ENCODE data around the gene PRKAG1.

PRKAG1 gene

DNA sequence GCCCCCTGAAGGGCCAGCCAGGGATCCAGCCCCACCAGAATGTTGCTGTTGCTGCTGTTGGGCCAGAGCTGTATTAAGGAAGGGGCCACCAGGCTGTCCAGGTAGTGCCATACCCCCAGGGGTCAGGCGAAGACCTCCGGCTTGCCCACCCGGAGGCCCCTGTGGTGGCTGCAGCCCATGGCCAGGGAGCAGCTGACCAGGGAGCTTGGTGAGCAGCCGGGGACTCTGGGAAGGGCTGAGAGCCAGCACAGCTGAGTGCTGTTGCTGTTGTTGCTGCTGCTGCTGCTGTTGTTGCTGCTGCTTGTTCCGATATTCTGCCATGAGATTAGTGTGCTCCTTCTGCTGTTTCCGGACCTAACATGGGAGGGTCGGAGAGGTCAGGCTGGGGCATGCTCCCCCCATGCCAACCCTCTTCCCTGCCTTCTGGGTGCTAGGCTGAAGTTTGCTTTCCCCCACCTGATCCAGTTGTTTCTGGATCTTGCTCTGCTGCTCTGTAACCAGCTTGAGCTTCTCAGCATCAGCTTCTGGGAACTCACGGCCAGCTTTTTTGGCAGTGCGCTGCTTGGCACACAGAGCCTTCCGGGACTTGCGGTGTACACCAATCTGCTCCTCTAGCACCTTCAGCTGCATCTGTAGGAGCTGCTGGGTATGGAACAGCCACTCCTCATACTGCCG lies 15.2 kb upstream of the PRKAG1 start:
- H3K4me3 Mint-ChIP-seq = no peak overlapping the region
- H3K9me3 Mint-ChIP-seq = no peaks in the 10 kb centered on the region
- ATAC-seq (replicated peaks; ENCODE audit: extremely low read depth, poor library complexity, severe bottlenecking) (no peak), DNase-seq (ENCODE audit: low spot score in 2 of 2) (no peak)
- H3K36me3 Mint-ChIP-seq (ENCODE audit: insufficient read depth) = peaks cover 31% of the 10 kb centered on the region
- H3K4me1 Mint-ChIP-seq = peaks cover 10% of the 10 kb centered on the region
- no peaks in the 10 kb centered on the region for H3K27me3 Mint-ChIP-seq
- H3K27ac Mint-ChIP-seq (ENCODE audit: low read depth) = peak overlapping the region; percentile 22

DNA sequence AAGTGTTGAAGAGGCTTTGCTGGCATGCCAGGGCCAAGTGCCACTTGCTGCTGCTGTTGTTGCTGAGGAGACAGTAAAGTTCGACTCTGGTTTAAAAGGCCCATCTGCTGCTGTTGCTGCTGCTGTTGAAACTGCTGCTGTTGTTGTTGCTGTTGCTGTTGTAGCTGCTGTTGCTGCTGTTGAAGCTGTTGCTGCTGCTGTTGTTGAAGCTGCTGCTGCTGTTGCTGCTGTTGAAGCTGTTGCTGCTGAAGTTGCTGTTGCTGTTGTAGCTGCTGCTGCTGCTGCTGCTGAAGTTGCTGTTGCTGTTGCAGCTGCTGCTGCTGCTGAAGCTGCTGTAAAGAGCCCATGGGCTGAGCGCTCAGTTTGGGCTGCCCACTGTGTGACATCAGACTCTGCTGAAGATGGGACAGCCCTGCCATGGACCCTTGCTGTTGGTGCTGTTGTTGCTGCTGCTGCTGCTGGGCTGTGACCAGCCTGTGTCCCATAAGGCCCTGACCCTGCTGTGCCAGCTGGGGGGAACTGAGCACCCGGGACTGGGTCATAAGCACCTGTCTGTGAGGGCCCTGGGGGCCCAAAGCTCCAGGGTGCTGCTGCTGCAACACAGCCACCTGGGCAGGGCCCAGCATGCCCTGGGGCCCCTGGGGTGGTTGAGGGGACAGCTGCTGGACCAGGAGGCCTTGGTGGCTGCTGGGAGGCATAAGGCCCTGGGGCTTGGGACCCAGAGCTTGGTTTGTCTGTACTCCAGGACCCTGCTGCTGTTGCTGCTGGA lies 14.3 kb upstream of the PRKAG1 start:
- Mint-ChIP-seq H3K4me3 (no peak overlapping the region), H3K27me3 (no peaks in the 10 kb centered on the region), H3K36me3 (ENCODE audit: insufficient read depth) (peaks cover 28% of the 10 kb centered on the region), H3K9me3 (no peaks in the 10 kb centered on the region), H3K27ac (ENCODE audit: low read depth) (peak overlapping the region; percentile 29), H3K4me1 (peaks cover 10% of the 10 kb centered on the region)
- ATAC-seq (replicated peaks; ENCODE audit: extremely low read depth, poor library complexity, severe bottlenecking) (no peak), DNase-seq (ENCODE audit: low spot score in 2 of 2) (no peak)

DNA sequence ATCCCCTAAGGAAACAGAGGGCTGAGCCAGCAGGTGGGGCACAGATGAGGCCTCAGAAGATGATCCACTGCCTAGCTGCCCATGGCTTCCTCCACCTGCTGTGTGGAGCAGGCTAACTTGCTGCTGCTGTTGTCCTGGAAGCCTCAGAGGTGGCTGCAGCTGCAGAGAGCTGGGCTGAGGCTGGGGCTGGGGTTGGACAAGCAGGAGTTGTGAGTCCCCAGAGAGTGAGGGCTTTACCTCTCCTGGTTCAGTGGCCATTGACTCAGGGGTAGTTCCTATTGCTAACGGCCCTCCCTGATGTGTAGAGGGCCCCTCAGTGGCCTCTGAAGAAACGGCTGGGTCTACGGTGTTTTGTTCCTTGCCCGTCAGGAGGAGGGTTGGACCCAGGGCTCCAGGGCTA lies 13.7 kb upstream of the PRKAG1 start:
- H3K4me1 Mint-ChIP-seq = peaks cover 10% of the 10 kb centered on the region
- ATAC-seq (replicated peaks; ENCODE audit: extremely low read depth, poor library complexity, severe bottlenecking) (no peak), DNase-seq (ENCODE audit: low spot score in 2 of 2) (no peak)
- H3K4me3 Mint-ChIP-seq = no peak overlapping the region
- no peaks in the 10 kb centered on the region for H3K27me3 Mint-ChIP-seq
- peaks cover 33% of the 10 kb centered on the region for H3K36me3 Mint-ChIP-seq (ENCODE audit: insufficient read depth)
- peak overlapping the region; percentile 29 for H3K27ac Mint-ChIP-seq (ENCODE audit: low read depth)
- H3K9me3 Mint-ChIP-seq = no peaks in the 10 kb centered on the region

DNA sequence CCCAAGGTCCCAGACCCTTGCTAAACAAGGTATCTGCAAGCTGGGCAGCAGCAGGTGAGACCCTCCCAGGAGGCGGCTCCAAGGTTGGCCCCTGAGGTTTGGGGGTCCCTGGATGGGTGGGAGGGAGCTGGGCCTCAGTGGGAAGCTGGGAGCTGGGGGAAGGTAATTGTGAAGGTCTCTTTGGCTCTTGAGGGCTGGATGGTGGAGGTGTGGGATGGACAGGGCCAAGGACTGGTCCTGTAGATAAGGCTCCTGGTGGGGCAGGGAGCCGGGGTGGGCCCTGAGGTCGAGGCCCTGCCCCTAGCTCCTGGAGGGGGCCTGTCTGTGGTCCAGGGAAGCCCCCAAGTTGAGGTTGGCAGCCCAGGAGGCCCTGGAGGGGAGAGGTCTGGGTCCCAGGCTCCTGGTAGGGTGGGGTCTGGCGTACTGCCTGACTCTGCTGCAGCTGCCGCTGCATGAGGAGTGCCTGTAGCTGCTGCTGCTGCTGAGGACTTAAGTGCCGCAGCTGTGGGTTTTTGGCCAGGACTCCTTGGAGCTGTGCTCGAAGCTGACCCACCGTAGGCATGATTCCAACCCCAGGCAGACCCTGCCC lies 13.1 kb upstream of the PRKAG1 start:
- H3K36me3 Mint-ChIP-seq (ENCODE audit: insufficient read depth) = peaks cover 32% of the 10 kb centered on the region
- H3K27ac Mint-ChIP-seq (ENCODE audit: low read depth) = no peak overlapping the region
- no peak overlapping the region for H3K4me3 Mint-ChIP-seq
- ATAC-seq (replicated peaks; ENCODE audit: extremely low read depth, poor library complexity, severe bottlenecking) (no peak), DNase-seq (ENCODE audit: low spot score in 2 of 2) (no peak)
- H3K4me1 Mint-ChIP-seq = peaks cover 10% of the 10 kb centered on the region
- no peaks in the 10 kb centered on the region for H3K27me3 Mint-ChIP-seq
- no peaks in the 10 kb centered on the region for H3K9me3 Mint-ChIP-seq

DNA sequence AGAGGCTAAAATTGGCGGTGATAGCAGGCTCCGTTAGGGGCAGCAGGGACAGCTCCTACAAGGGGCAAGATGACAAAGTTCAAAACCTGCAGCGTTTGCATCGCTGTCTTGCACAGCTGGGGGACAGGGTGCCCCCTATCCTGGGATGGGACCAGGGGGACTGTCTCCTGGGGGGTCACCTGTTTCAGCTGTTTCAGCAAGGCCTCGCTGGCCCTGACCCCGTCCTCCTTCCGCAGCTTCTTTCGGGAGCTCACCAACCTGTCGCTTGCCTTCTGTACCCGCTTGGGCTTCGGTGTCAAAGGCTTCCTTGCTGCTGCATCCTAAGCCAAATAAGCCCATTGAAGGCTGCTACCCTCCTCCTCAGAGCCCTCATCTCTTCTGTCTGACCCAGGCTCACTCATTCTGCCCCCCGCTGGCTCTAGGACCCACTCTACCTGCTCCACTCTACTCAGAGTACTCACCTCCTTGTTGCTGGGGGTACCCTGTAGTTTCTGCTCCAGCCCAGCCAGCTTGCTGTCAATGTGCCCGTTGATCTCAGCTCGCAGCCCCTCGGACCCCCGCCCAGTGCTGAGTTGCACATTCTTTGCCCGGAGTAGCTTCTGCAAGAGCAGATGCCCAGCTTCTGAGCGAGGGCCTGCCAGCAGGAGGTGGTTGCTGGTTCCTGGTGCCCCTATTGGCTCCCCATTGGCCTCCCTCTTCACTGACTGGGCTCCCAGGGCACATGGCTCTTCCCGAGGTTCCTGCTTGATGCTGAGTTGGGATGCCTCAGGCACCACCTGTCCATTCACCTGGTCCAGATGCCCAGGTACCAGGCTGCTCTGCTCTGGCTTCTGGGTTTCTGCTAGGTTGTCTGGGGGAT lies 12.4 kb upstream of the PRKAG1 start:
- peaks cover 33% of the 10 kb centered on the region for H3K36me3 Mint-ChIP-seq (ENCODE audit: insufficient read depth)
- H3K9me3 Mint-ChIP-seq = no peaks in the 10 kb centered on the region
- peak overlapping the region; percentile 41 for H3K27ac Mint-ChIP-seq (ENCODE audit: low read depth)
- DNase-seq (ENCODE audit: low spot score in 2 of 2) = no peak
- no peak for ATAC-seq (replicated peaks; ENCODE audit: extremely low read depth, poor library complexity, severe bottlenecking)
- peaks cover 10% of the 10 kb centered on the region for H3K4me1 Mint-ChIP-seq
- no peak overlapping the region for H3K4me3 Mint-ChIP-seq
- no peaks in the 10 kb centered on the region for H3K27me3 Mint-ChIP-seq

DNA sequence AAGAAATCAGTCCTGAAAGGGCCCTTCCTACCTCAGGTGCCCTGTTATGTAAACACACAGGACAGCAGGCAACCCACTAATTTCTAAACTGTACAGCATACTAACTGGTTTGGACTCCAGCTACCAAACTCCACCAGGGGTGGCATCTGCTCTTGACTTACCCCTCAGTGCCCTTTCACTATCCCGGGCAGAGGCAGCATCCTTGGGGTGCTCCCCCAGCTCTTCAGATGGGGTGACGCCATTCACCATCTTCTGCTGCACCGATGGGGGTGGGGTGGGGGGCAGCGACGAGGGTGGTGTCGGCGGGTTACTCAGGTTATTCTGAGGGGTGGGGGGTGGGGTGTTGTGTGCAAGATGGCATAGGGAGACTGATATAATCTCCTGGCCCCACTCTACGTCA lies 11.5 kb upstream of the PRKAG1 start:
- H3K4me3 Mint-ChIP-seq = no peak overlapping the region
- H3K36me3 Mint-ChIP-seq (ENCODE audit: insufficient read depth) = peaks cover 32% of the 10 kb centered on the region
- no peaks in the 10 kb centered on the region for H3K27me3 Mint-ChIP-seq
- no peak for DNase-seq (ENCODE audit: low spot score in 2 of 2)
- H3K9me3 Mint-ChIP-seq = no peaks in the 10 kb centered on the region
- H3K4me1 Mint-ChIP-seq = peaks cover 10% of the 10 kb centered on the region
- ATAC-seq (replicated peaks; ENCODE audit: extremely low read depth, poor library complexity, severe bottlenecking) = no peak
- no peak overlapping the region for H3K27ac Mint-ChIP-seq (ENCODE audit: low read depth)

DNA sequence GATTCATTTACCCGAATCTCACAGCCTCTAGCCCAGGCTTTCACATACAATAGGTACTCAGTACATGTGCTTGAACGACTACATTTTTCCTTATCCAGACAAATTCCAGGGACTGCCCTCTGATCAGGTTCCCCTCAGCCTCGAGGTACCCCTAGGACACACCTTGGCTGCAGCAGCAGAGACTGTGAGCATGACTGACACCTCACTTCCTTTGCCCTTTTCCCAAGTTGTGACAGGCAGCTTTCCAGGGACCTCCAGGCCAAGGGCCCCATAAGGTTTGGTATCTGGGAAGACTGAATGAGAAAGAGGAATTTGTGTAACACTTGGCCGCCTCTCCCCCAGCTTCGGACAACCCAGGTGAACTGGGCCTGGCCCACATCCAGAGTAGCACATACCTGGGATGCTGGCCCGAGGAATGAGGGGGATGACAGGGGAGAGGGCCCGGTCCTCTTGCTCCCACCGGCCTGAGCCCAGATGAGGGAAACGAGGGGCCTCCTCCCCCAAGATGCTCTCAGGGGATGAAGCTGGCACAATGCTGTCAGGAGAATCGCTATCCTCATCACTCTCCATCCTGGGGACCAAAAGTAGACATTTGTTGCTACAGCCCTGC lies 10.2 kb upstream of the PRKAG1 start:
- no peak for ATAC-seq (replicated peaks; ENCODE audit: extremely low read depth, poor library complexity, severe bottlenecking)
- H3K4me1 Mint-ChIP-seq = peaks cover 7% of the 10 kb centered on the region
- H3K36me3 Mint-ChIP-seq (ENCODE audit: insufficient read depth) = peaks cover 38% of the 10 kb centered on the region
- no peaks in the 10 kb centered on the region for H3K9me3 Mint-ChIP-seq
- no peak overlapping the region for H3K4me3 Mint-ChIP-seq
- H3K27ac Mint-ChIP-seq (ENCODE audit: low read depth) = no peak overlapping the region
- H3K27me3 Mint-ChIP-seq = no peaks in the 10 kb centered on the region
- DNase-seq (ENCODE audit: low spot score in 2 of 2) = no peak

DNA sequence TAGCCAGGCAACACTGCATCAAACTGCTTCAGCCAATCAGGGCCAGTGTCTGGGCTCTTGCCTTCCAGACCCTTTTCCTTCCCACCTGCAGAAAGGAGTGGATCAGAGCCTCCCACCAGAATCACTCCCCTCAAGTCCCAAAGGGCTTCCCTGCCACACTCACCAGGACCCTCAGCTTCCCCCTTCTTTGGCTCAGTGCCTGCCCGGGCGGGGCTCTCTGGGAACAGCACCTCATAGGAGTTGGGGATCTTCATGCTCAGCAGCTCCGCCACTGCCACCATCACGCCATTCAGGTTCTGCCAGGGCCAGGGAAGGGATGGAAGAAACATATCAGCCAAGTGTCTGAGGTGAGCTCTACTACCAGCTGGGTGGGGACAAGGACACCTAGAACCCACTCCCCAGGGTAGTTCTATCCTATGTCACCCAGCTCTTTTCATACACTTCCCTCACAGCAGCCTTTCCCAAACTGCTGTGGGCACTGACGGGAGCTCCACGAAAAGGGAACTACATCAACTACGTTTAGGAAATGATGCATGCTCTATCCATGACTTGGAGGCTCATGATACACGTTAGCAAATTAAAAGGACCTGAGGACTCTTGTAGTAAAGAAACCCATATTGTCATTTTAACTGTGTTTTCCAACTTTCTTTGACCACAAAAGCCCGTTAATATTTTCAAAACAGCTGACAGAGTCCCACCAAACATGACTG lies 9.4 kb upstream of the PRKAG1 start:
- DNase-seq (ENCODE audit: low spot score in 2 of 2) = no peak
- Mint-ChIP-seq H3K27ac (ENCODE audit: low read depth) (peak overlapping the region; percentile 53), H3K9me3 (no peaks in the 10 kb centered on the region), H3K4me3 (no peak overlapping the region), H3K36me3 (ENCODE audit: insufficient read depth) (peaks cover 38% of the 10 kb centered on the region), H3K4me1 (peaks cover 5% of the 10 kb centered on the region), H3K27me3 (no peaks in the 10 kb centered on the region)
- no peak for ATAC-seq (replicated peaks; ENCODE audit: extremely low read depth, poor library complexity, severe bottlenecking)

DNA sequence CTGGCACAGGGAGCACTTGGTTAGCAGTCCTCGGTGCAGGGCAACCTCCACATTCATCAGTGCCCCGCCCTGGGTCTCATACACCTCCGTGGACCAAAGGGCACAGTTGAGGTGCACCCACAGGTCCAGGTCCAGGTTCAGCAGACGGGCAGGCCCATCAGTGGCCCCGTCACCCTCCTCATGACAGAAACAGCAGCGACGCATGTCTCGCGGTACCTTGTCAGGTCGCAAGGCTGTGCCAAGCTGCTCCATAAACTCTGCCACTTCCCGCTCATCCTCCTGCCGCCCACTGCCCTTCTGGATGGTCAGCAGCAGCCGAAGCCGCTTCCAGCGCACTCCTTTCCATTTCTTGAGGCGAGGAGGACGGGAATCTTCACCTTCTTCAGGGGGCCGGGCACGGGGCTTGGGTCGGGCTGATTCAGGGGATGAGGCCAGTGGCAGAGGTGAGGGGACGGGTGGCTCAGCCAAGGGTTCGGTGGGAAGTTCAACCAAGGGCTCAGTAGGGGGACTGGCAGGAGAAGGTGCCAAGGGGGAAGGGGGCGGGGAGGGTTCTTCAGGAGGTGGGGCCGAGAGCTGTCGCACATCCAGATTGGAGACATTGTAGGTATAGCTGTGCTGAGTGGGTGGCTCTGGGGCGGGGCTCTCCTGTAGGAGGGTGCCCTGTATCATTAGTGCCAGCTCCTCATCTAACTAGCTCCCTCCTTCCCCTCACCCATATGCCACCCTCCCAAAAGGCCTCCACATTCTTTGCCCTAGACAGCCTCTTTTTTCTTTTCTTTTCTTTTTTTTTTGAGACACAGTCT lies 8.3 kb upstream of the PRKAG1 start:
- Mint-ChIP-seq H3K27me3 (no peaks in the 10 kb centered on the region), H3K27ac (ENCODE audit: low read depth) (peak overlapping the region; percentile 53), H3K4me1 (peaks cover 5% of the 10 kb centered on the region), H3K9me3 (no peaks in the 10 kb centered on the region), H3K36me3 (ENCODE audit: insufficient read depth) (peaks cover 43% of the 10 kb centered on the region), H3K4me3 (no peak overlapping the region)
- DNase-seq (ENCODE audit: low spot score in 2 of 2) = no peak
- no peak for ATAC-seq (replicated peaks; ENCODE audit: extremely low read depth, poor library complexity, severe bottlenecking)

DNA sequence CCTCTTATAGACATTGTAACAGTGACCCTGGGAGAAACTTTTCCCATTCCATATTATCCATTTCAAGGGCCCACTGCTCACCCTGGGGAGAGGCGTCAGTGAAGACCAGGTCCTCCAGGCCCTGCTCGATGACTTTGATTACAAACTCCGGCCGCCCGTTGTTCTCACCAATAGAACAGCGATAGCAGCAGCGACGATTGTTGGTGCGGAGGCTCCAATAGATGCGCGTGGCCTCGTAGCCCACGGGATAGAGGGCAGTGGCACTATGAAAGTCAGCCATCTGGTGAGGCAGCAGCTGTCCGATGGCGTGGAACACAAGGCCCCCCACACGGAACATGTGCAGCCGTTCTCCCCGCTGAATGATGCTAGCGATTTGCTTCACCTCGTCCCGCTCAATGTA lies 7.5 kb upstream of the PRKAG1 start:
- Mint-ChIP-seq H3K4me3 (no peak overlapping the region), H3K27me3 (no peaks in the 10 kb centered on the region), H3K9me3 (no peaks in the 10 kb centered on the region), H3K27ac (ENCODE audit: low read depth) (peak overlapping the region; percentile 53), H3K36me3 (ENCODE audit: insufficient read depth) (peaks cover 44% of the 10 kb centered on the region), H3K4me1 (peaks cover 4% of the 10 kb centered on the region)
- ATAC-seq (replicated peaks; ENCODE audit: extremely low read depth, poor library complexity, severe bottlenecking) (no peak), DNase-seq (ENCODE audit: low spot score in 2 of 2) (no peak)

DNA sequence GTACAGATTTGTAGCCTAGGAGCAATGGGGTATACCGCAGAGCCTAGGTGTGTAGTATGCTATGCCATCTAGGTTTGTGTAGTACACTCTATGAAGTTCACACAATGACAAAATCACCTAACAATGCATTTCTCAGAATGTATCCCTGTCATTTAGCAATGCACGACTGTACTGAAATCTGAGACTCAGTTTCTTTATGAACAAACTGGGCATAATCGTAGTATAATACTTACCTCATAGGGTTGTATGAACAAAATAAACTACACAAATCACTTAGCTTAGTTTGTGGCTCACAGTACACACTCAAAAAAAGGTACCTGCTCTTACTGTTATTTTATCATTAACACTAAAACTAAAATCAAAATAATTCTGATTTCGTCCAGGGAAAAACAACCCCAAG lies 6.9 kb upstream of the PRKAG1 start:
- Mint-ChIP-seq H3K9me3 (no peaks in the 10 kb centered on the region), H3K4me3 (no peak overlapping the region), H3K36me3 (ENCODE audit: insufficient read depth) (peaks cover 45% of the 10 kb centered on the region), H3K27me3 (no peaks in the 10 kb centered on the region), H3K27ac (ENCODE audit: low read depth) (peak overlapping the region; percentile 57), H3K4me1 (no peaks in the 10 kb centered on the region)
- no peak for DNase-seq (ENCODE audit: low spot score in 2 of 2)
- ATAC-seq (replicated peaks; ENCODE audit: extremely low read depth, poor library complexity, severe bottlenecking) = no peak

All from central memory CD8-positive, alpha-beta T cell (primary cell).